Keratinocyte (primary cell): ENCODE results near the gene TRAF3IP3. TPM values are rescaled to one million over a fixed set of nuclear protein-coding genes. Genes with fewer than 3 reads are reported as not detected.

Experiments used
- DNase-seq: peaks from one replicate; pipeline ENCODE4 v3.0.0-alpha.2; 2011; ENCODE audit warnings: low read depth, missing footprints, low spot score
- FAIRE-seq: peaks from 2 replicates; lab custom pipeline; 2011; peaks lifted over from hg19 to GRCh38; lab: Jason Lieb, UNC
- H2AFZ ChIP-seq: 2 replicates; pipeline ENCODE4 v1.6.0; 2012; ENCODE audit warnings: low read length, control low read depth, inconsistent platforms; ENCODE audit not compliant: control insufficient read depth
- H3K27ac ChIP-seq: 2 replicates; pipeline ENCODE4 v1.5.1; 2011; ENCODE audit warnings: low read length; ENCODE audit not compliant: control insufficient read depth, insufficient read depth
- H3K27me3 ChIP-seq: 3 replicates; pipeline ENCODE4 v1.6.0; 2011; ENCODE audit warnings: low read length; ENCODE audit not compliant: control insufficient read depth, insufficient read depth; ENCODE audit errors: extremely low read depth
- H3K36me3 ChIP-seq, 2 experiments: 2 replicates in 1 of 2; 3 replicates in 1 of 2; pipeline ENCODE4 v1.5.1; 2011; ENCODE audit warnings: low read length in 2 of 2, mild to moderate bottlenecking in 1 of 2; ENCODE audit not compliant: control insufficient read depth in 2 of 2, insufficient read depth in 2 of 2; ENCODE audit errors: extremely low read depth in 1 of 2
- H3K4me1 ChIP-seq: 3 replicates; pipeline ENCODE4 v1.5.1; 2011; ENCODE audit warnings: low read length; ENCODE audit not compliant: control insufficient read depth, insufficient read depth; ENCODE audit errors: extremely low read depth
- H3K4me2 ChIP-seq: 3 replicates; pipeline ENCODE4 v1.6.0; 2011; ENCODE audit warnings: low read depth, low read length; ENCODE audit not compliant: control insufficient read depth, insufficient read depth; ENCODE audit errors: extremely low read depth
- H3K4me3 ChIP-seq, 3 experiments: fragments of 200-600 bp in 1 of 3; sonication (generic) in 1 of 3; 2 replicates in 2 of 3; 3 replicates in 1 of 3; pipeline ENCODE4 v1.5.1; 2011 to 2016; ENCODE audit warnings: low read length in 3 of 3, mild to moderate bottlenecking in 3 of 3, control low read depth in 2 of 3, inconsistent platforms in 1 of 3, low read depth in 1 of 3, mixed read lengths in 1 of 3, mixed run types in 1 of 3, moderate library complexity in 1 of 3; ENCODE audit not compliant: control insufficient read depth in 2 of 3, insufficient read depth in 2 of 3; ENCODE audit errors: extremely low read depth in 1 of 3
- H3K79me2 ChIP-seq: 2 replicates; pipeline ENCODE4 v1.6.0; 2012; ENCODE audit warnings: low read length; ENCODE audit not compliant: control insufficient read depth, insufficient read depth
- H3K9ac ChIP-seq: 3 replicates; pipeline ENCODE4 v1.6.0; 2011; ENCODE audit warnings: low read length; ENCODE audit not compliant: control insufficient read depth, insufficient read depth; ENCODE audit errors: extremely low read depth
- H3K9me1 ChIP-seq: 3 replicates; pipeline ENCODE4 v1.6.0; 2011; ENCODE audit warnings: low read length; ENCODE audit not compliant: control insufficient read depth, insufficient read depth; ENCODE audit errors: extremely low read depth
- H3K9me3 ChIP-seq: 2 replicates; pipeline ENCODE4 v1.5.1; 2012; ENCODE audit warnings: low read depth, low read length; ENCODE audit not compliant: control insufficient read depth
- H4K20me1 ChIP-seq: 3 replicates; pipeline ENCODE4 v1.6.0; 2011; ENCODE audit warnings: low read length; ENCODE audit not compliant: control insufficient read depth, insufficient read depth; ENCODE audit errors: extremely low read depth
- EZH2 ChIP-seq: IDR thresholded peaks from one replicate; pipeline ENCODE4 v1.6.1; 2012; ENCODE audit warnings: inconsistent platforms, mild to moderate bottlenecking, low read length, moderate library complexity
- dilution Hi-C: fragments of 300-500 bp; cut with MboI; formaldehyde crosslinking; loops from one replicate; pipeline ENCODE4 v1.7.0; 2020; ENCODE audit warnings: low sequenced_read_pairs; ENCODE audit not compliant: extremely low pct_ligation_motif_present
- polyA plus RNA-seq, 5 experiments: library from polyadenylated mRNA; depleted of rRNA in 3 of 5; stranded (reverse) in 3 of 5; stranded (forward) in 1 of 5; unstranded in 1 of 5; fragments of >200 nt; gene quantifications; 1 replicate in 1 of 5; 2 replicates in 3 of 5; 3 replicates in 1 of 5; pipeline versions ENCODE4 v1.2.1 to v1.2.3, GENCODE V29; 2011 to 2012; ENCODE audit warnings: missing spikeins in 2 of 5, low read depth in 1 of 5, low replicate concordance in 1 of 5
- TF ChIP-seq, protein P1 (sequence below), 3 experiments: IDR thresholded peaks in 1 of 3; conservative IDR thresholded peaks in 1 of 3; optimal IDR thresholded peaks in 1 of 3; 2 replicates in 2 of 3; 3 replicates in 1 of 3; pipeline versions ENCODE3 to v1.5.1; 2011; ENCODE audit warnings: low read length in 3 of 3, mild to moderate bottlenecking in 3 of 3, moderate library complexity in 2 of 3, control low read depth in 1 of 3, inconsistent platforms in 1 of 3; ENCODE audit not compliant: insufficient read depth in 2 of 3; ENCODE audit errors: extremely low read depth in 1 of 3

The TRAF3IP3 gene
- polyA plus RNA-seq, 1 donor (not counting 4 experiments of a cell fraction or from before 2014, with no cell fraction given) = 0.16 TPM

GRCh38 chr1:209749205-209749604, 6.6 kb upstream of the TRAF3IP3 start:
- no peak overlapping the region for H3K27ac ChIP-seq
- no peak for FAIRE-seq
- H2AFZ ChIP-seq = no peak overlapping the region
- DNase-seq = no peak
- TF ChIP-seq EZH2 = no peak
- TF ChIP-seq, protein P1, sequence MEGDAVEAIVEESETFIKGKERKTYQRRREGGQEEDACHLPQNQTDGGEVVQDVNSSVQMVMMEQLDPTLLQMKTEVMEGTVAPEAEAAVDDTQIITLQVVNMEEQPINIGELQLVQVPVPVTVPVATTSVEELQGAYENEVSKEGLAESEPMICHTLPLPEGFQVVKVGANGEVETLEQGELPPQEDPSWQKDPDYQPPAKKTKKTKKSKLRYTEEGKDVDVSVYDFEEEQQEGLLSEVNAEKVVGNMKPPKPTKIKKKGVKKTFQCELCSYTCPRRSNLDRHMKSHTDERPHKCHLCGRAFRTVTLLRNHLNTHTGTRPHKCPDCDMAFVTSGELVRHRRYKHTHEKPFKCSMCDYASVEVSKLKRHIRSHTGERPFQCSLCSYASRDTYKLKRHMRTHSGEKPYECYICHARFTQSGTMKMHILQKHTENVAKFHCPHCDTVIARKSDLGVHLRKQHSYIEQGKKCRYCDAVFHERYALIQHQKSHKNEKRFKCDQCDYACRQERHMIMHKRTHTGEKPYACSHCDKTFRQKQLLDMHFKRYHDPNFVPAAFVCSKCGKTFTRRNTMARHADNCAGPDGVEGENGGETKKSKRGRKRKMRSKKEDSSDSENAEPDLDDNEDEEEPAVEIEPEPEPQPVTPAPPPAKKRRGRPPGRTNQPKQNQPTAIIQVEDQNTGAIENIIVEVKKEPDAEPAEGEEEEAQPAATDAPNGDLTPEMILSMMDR (optimal IDR thresholded peaks at IDR 0.05 in 1 of 3, IDR thresholded peaks at IDR 0.05 in 1 of 3, conservative IDR thresholded peaks at IDR 0.05 in 1 of 3; ENCODE audit: extremely low read depth in 1 of 3, insufficient read depth in 2 of 3, low read length in 3 of 3) = no peak
- dilution Hi-C loops = no loop called here
- H3K9me3 ChIP-seq = no peaks in the 10 kb centered on the region
- H3K4me1 ChIP-seq = peaks cover 10% of the 10 kb centered on the region
- no peaks in the 10 kb centered on the region for H3K9me1 ChIP-seq
- no peaks in the 10 kb centered on the region for H4K20me1 ChIP-seq
- H3K27me3 ChIP-seq = no peaks in the 10 kb centered on the region
- H3K4me3 ChIP-seq = no peak overlapping the region
- H3K9ac ChIP-seq = no peak overlapping the region
- no peak overlapping the region for H3K4me2 ChIP-seq
- no peaks in the 10 kb centered on the region for H3K79me2 ChIP-seq
- no peaks in the 10 kb centered on the region for H3K36me3 ChIP-seq

DNA sequence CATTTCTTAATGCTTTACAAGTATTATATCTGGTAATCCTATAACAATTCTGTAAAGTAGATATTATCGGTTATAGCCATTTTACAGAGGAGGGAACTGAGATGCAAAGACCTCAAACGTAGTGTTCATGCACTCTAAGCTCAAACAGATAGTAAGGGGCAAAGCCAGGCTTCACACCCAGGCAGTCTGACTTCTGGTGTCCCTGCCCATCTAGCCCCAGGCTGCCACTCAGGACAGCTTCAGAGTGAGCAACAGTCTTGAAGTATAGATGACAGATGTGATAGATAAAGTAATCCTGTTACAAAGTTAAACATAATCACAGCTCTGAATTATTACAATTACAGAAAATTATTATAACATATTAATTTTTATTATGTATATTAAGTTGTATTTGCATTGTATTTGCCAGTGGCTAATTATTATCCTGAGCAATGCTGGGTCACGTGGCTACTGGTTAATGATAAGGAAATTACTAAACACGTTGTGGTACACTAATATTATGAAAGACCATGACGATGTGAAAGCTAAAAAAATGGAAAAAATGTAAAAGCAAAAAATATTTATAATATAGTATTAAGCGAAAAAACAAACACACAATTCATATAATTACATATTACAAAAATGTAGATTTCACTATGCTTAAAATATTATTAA, 6.1 kb upstream of the TRAF3IP3 start:
- H3K4me2 ChIP-seq = no peak overlapping the region
- no peak overlapping the region for H3K27ac ChIP-seq
- no peaks in the 10 kb centered on the region for H3K27me3 ChIP-seq
- H3K9ac ChIP-seq = no peak overlapping the region
- DNase-seq (no peak), FAIRE-seq (no peak)
- H3K4me3 ChIP-seq = no peak overlapping the region
- no peaks in the 10 kb centered on the region for H4K20me1 ChIP-seq
- H3K4me1 ChIP-seq = peaks cover 10% of the 10 kb centered on the region
- H3K36me3 ChIP-seq = no peaks in the 10 kb centered on the region
- H2AFZ ChIP-seq = no peak overlapping the region
- H3K9me1 ChIP-seq = no peaks in the 10 kb centered on the region
- TF ChIP-seq, protein P1 (optimal IDR thresholded peaks at IDR 0.05 in 1 of 3, IDR thresholded peaks at IDR 0.05 in 1 of 3, conservative IDR thresholded peaks at IDR 0.05 in 1 of 3; ENCODE audit: extremely low read depth in 1 of 3, insufficient read depth in 2 of 3, low read length in 3 of 3) = no peak
- no peak for TF ChIP-seq EZH2
- no peaks in the 10 kb centered on the region for H3K79me2 ChIP-seq
- dilution Hi-C loops = no loop called here
- H3K9me3 ChIP-seq = no peaks in the 10 kb centered on the region
